ENCODE data around the gene LKAAEAR1. TPM values are rescaled to one million over a fixed set of nuclear protein-coding genes. Genes with fewer than 3 reads are reported as not detected.

The LKAAEAR1 gene
- total and polyA plus RNA-seq, 2 experiments from 2014 or later = 1.8 TPM; not detected in 1

DNA sequence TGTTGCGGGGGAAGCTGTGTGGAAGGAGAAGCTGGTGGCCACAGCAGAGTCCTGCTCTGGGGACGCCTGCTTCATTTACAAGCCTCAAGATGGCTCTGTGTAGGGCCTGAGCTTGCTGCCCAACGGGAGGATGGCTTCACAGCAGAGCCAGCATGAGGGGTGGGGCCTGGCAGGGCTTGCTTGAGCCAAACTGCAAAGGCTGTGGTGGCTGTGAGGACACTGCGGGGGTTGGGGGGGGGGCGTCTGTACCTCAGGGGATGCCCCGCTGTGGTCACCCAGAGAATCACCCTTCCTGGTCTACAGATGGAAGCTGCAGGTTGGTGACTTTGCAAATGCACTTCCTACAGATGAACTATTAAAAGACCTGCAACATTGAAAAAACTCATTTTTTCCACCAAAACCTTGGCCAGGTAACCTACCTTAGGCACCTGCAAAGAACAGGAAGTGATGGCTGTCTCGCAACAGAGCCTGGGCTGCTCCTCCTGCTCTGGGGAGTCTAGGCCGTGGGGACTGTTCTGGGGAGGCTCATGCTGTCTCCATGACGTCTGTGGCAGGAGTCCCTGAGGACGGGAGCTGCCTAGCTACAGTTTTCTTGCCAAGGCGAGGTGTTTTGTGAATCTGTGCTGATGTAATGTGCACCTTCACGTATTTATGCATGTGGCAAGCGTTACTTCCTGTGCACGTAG lies 15.8 kb upstream of the LKAAEAR1 start:
- Histone ChIP-seq H3K27ac (ENCODE audit: low read depth) (no peak overlapping the region), H4K20me1 (replicated peaks; ENCODE audit: insufficient read depth) (no peaks in the 10 kb centered on the region), H3K4me2 (no peak overlapping the region), H3K79me2 (replicated peaks; ENCODE audit: insufficient read depth) (no peaks in the 10 kb centered on the region), H2AFZ (no peak overlapping the region; the same call in 1 of the 2 replicates), H3K4me1 (ENCODE audit: insufficient read depth) (no peaks in the 10 kb centered on the region), H3F3A (replicated peaks; ENCODE audit: low read depth) (peaks cover 7% of the 10 kb centered on the region), H3K9me2 (ENCODE audit: insufficient read depth) (no peaks in the 10 kb centered on the region), H3K36me3 (ENCODE audit: insufficient read depth) (no peaks in the 10 kb centered on the region), H3K27me3 (ENCODE audit: insufficient read depth) (peaks cover 17% of the 10 kb centered on the region), H3K4me3 (no peak overlapping the region)
- Mint-ChIP-seq H3K27ac (no peak overlapping the region), H3K27me3 (ENCODE audit: insufficient read depth, low read depth, poor library complexity) (peaks cover 31% of the 10 kb centered on the region), H3K4me3 (no peak overlapping the region), H3K4me1 (peaks cover 11% of the 10 kb centered on the region), H3K36me3 (ENCODE audit: low read depth) (peaks cover 4% of the 10 kb centered on the region; the same call in 2 of the 3 replicates), H3K9me3 (peaks cover 8% of the 10 kb centered on the region)
- DNase-seq (ENCODE audit: low spot score) (no peak), ATAC-seq (no peak)
- TF ChIP-seq JUNB (IDR thresholded peaks at IDR 0.05; ENCODE audit: unreplicated experiment) = no peak
- no peak for TF ChIP-seq CREB1 (CRISPR knock-in tag; IDR thresholded peaks at IDR 0.05; ENCODE audit: low read depth)
- TF ChIP-seq EZH2phosphoT487 (IDR thresholded peaks at IDR 0.05; ENCODE audit: unreplicated experiment) = no peak
- no peak for TF ChIP-seq POLR2AphosphoS5 (IDR thresholded peaks at IDR 0.05; ENCODE audit: low read depth)
- TF ChIP-seq, protein P1, sequence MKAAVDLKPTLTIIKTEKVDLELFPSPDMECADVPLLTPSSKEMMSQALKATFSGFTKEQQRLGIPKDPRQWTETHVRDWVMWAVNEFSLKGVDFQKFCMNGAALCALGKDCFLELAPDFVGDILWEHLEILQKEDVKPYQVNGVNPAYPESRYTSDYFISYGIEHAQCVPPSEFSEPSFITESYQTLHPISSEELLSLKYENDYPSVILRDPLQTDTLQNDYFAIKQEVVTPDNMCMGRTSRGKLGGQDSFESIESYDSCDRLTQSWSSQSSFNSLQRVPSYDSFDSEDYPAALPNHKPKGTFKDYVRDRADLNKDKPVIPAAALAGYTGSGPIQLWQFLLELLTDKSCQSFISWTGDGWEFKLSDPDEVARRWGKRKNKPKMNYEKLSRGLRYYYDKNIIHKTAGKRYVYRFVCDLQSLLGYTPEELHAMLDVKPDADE (IDR thresholded peaks at IDR 0.05) = no peak
- no peak for TF ChIP-seq EZH2 (IDR thresholded peaks at IDR 0.05; ENCODE audit: low read depth, unreplicated experiment)
- TF ChIP-seq, protein P2, sequence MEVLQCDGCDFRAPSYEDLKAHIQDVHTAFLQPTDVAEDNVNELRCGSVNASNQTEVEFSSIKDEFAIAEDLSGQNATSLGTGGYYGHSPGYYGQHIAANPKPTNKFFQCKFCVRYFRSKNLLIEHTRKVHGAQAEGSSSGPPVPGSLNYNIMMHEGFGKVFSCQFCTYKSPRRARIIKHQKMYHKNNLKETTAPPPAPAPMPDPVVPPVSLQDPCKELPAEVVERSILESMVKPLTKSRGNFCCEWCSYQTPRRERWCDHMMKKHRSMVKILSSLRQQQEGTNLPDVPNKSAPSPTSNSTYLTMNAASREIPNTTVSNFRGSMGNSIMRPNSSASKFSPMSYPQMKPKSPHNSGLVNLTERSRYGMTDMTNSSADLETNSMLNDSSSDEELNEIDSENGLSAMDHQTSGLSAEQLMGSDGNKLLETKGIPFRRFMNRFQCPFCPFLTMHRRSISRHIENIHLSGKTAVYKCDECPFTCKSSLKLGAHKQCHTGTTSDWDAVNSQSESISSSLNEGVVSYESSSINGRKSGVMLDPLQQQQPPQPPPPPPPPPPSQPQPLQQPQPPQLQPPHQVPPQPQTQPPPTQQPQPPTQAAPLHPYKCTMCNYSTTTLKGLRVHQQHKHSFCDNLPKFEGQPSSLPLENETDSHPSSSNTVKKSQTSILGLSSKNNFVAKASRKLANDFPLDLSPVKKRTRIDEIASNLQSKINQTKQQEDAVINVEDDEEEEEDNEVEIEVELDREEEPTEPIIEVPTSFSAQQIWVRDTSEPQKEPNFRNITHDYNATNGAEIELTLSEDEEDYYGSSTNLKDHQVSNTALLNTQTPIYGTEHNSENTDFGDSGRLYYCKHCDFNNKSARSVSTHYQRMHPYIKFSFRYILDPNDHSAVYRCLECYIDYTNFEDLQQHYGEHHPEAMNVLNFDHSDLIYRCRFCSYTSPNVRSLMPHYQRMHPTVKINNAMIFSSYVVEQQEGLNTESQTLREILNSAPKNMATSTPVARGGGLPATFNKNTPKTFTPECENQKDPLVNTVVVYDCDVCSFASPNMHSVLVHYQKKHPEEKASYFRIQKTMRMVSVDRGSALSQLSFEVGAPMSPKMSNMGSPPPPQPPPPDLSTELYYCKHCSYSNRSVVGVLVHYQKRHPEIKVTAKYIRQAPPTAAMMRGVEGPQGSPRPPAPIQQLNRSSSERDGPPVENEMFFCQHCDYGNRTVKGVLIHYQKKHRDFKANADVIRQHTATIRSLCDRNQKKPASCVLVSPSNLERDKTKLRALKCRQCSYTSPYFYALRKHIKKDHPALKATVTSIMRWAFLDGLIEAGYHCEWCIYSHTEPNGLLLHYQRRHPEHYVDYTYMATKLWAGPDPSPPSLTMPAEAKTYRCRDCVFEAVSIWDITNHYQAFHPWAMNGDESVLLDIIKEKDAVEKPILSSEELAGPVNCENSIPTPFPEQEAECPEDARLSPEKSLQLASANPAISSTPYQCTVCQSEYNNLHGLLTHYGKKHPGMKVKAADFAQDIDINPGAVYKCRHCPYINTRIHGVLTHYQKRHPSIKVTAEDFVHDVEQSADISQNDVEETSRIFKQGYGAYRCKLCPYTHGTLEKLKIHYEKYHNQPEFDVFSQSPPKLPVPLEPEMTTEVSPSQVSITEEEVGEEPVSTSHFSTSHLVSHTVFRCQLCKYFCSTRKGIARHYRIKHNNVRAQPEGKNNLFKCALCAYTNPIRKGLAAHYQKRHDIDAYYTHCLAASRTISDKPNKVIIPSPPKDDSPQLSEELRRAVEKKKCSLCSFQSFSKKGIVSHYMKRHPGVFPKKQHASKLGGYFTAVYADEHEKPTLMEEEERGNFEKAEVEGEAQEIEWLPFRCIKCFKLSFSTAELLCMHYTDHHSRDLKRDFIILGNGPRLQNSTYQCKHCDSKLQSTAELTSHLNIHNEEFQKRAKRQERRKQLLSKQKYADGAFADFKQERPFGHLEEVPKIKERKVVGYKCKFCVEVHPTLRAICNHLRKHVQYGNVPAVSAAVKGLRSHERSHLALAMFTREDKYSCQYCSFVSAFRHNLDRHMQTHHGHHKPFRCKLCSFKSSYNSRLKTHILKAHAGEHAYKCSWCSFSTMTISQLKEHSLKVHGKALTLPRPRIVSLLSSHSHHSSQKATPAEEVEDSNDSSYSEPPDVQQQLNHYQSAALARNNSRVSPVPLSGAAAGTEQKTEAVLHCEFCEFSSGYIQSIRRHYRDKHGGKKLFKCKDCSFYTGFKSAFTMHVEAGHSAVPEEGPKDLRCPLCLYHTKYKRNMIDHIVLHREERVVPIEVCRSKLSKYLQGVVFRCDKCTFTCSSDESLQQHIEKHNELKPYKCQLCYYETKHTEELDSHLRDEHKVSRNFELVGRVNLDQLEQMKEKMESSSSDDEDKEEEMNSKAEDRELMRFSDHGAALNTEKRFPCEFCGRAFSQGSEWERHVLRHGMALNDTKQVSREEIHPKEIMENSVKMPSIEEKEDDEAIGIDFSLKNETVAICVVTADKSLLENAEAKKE (CRISPR knock-in tag; IDR thresholded peaks at IDR 0.05) = no peak
- no peak for TF ChIP-seq NANOG (IDR thresholded peaks at IDR 0.05; ENCODE audit: borderline replicate concordance)
- TF ChIP-seq ZNF114 (CRISPR knock-in tag; IDR thresholded peaks at IDR 0.05) = no peak
- TF ChIP-seq, protein P3, sequence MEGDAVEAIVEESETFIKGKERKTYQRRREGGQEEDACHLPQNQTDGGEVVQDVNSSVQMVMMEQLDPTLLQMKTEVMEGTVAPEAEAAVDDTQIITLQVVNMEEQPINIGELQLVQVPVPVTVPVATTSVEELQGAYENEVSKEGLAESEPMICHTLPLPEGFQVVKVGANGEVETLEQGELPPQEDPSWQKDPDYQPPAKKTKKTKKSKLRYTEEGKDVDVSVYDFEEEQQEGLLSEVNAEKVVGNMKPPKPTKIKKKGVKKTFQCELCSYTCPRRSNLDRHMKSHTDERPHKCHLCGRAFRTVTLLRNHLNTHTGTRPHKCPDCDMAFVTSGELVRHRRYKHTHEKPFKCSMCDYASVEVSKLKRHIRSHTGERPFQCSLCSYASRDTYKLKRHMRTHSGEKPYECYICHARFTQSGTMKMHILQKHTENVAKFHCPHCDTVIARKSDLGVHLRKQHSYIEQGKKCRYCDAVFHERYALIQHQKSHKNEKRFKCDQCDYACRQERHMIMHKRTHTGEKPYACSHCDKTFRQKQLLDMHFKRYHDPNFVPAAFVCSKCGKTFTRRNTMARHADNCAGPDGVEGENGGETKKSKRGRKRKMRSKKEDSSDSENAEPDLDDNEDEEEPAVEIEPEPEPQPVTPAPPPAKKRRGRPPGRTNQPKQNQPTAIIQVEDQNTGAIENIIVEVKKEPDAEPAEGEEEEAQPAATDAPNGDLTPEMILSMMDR (conservative IDR thresholded peaks at IDR 0.05; ENCODE audit: low read depth in 2 of 2) = no peak
- TF ChIP-seq ZNF331 (CRISPR knock-in tag; IDR thresholded peaks at IDR 0.05; ENCODE audit: low read depth) = no peak
- no peak for TF ChIP-seq STAT1 (IDR thresholded peaks at IDR 0.05; ENCODE audit: unreplicated experiment)
- no peak for TF ChIP-seq REST (IDR thresholded peaks at IDR 0.05; ENCODE audit: unreplicated experiment)
